NCI-H524 treated with DMSO at 0.1 percent for 48 hours (cell line): ENCODE measurements around the gene TUBA3D.
"Not testable (repeated sequence)": the region's sequence is repeated elsewhere in the genome, so short reads cannot be mapped to it uniquely, and the experiment has no call there.

Experiments
- DNase-seq: peaks from one replicate; lab custom pipeline; 2025; lab: John Stamatoyannopoulos, UW

TUBA3D gene

GRCh38 chr2:131514408-131515166 is 38.7 kb downstream of the TUBA3D start:
- DNase-seq, result not testable (repeated sequence)

DNA sequence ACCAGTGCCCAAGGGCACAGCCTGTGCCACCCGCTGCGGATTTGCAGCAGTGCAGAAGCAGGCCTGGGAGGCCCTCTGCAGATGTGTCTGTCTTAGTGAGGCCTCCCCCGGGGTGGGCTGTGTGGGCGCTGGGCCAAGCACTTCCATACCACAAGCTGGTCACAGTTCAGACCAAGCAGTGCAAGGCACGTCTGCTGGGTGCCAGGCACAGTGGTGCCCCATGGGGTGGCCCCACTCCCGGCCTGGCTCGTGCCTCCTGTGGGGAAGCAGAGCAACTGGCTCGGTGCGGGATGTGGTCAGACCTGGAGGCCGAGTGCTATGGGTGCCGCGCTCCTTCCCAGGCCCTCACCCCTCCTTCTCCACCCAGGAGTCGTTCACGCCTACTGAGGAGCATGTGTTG is 39.3 kb downstream of the TUBA3D start:
- not testable (repeated sequence) for DNase-seq

DNA sequence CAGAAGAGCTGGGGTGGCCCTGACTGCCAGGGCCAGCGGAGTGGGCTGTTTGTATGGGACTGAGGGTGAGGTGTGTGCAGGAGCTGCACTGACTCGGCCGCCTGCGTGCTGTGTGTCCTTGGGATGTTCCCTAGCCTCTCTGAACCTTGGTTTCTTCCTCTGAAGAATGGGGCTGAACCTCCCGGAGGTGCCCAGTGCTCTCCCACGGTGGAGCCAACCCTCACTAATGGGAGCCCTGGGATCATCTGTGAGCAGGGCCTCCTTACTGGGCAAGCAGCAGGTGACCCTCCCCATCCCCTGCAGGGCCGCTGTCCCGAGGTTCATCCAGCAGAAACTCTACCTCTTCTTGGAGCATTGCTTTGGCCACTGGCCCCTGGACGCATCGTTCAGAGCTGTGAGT is 40.1 kb downstream of the TUBA3D start:
- no peak for DNase-seq

- DNase-seq, result not testable (repeated sequence)
Observed at GRCh38 chr2:131516621-131517020, 40.7 kb downstream of the TUBA3D start.

- no peak for DNase-seq
Observed at GRCh38 chr2:131517106-131517831, 41.4 kb downstream of the TUBA3D start.

DNA sequence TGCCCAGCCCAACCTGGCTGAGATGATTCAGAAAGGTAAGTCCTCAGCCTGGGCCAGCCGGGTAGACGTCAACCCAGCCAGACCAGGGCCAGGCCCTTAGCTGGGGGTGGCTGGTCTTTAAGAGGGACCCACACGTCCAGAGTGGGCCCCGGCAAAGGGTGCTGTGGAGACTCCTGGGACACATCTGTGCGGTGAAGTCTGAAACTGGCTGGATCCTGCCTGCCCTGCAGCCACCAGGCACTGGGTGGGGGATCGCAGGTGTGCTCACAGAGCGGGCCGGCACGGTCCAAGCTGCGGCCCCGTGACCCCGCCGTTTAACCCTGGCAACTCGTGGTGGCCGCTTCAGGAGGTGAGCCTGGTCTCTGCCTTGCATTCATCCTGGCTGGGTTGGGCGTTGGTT is 41.9 kb downstream of the TUBA3D start:
- not testable (repeated sequence) for DNase-seq

GRCh38 chr2:131518531-131518930 is 42.6 kb downstream of the TUBA3D start:
- not testable (repeated sequence) for DNase-seq

DNA sequence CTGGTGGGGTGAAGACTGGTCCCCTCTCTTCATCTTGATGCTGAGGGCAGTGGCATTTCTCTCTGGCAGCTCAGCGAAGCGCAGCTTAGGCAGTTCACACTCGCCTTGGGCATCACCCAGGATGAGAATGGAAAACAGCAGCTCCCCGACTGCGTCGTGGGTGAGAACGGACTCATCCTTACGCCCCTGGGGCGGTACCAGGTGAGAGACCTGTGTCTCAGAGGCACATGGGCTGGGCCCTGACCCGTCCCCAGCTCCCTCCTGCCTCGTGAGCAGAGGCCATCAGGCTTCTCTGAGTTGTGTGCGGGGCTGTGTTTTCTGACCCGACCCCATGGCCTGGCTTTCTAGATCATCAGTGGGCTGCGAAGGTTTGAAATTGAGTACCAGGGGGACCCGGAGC is 43.5 kb downstream of the TUBA3D start:
- DNase-seq, result no peak

DNA sequence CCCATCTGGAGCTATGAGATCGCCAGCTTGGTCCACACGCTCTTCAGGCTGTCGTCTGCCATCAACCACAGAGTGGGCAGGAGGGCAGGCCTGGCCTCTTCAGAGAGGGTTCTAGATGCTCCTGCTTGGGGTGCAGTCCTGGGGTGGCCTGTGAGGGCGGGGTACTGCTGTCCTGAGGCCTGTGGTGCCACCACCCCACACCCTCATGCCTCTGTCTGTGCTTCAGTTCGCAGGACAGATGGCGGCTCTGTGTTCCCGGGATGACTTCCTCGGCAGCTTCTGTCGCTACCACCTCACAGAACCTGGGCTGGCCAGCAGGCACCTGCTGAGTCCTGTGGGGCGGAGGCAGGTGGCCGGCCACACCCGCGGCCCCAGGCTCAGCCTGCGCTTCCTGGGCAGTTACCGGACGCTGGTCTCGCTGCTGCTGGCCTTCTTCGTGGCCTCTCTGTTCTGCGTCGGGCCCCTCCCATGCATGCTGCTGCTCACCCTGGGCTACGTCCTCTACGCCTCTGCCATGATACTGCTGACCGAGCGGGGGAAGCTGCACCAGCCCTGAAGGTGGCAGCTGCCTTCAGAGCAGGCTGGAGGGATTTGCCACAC is 44.1 kb downstream of the TUBA3D start:
- DNase-seq, result not testable (repeated sequence)

DNA sequence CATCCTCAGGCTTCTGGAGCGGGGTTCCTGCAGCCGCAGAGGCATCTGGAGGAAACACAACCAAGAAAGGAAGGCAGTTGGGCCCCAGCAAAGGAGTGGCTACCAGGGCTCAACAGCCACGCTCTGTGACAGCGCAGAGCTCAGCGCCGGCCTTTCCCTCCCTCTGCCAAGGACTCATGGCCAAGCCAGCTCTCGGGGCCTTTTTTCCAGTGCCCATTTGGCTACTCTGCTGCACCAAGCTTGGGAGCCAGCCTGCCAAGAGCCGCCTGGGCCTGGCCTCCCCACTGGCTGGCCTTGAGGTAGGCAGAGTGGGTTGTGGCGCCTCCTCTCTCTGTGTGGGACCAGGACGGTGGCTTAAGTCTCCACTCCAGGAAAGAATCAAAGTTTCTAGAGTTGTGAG is 44.6 kb downstream of the TUBA3D start:
- DNase-seq, result no peak

DNA sequence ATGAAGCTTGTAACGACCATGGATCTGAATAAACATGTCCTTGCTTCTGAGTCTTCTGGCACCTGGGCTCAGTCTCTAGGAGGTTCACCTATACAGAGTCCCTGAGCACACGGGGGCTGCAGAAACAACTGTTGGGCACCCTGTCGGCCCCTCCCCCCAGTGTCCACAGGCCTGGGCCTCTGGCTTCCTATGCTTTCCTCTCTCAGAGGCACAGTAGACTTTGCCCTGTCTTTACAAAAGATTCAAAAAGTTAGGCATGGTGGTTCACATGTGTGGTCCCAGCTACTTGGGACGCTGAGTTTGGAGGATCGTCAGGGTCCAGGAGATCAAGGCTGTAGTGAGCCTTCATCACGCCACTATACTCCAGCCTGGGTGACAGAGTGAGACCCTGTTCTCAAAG is 45.6 kb downstream of the TUBA3D start:
- DNase-seq, result not testable (repeated sequence)

DNA sequence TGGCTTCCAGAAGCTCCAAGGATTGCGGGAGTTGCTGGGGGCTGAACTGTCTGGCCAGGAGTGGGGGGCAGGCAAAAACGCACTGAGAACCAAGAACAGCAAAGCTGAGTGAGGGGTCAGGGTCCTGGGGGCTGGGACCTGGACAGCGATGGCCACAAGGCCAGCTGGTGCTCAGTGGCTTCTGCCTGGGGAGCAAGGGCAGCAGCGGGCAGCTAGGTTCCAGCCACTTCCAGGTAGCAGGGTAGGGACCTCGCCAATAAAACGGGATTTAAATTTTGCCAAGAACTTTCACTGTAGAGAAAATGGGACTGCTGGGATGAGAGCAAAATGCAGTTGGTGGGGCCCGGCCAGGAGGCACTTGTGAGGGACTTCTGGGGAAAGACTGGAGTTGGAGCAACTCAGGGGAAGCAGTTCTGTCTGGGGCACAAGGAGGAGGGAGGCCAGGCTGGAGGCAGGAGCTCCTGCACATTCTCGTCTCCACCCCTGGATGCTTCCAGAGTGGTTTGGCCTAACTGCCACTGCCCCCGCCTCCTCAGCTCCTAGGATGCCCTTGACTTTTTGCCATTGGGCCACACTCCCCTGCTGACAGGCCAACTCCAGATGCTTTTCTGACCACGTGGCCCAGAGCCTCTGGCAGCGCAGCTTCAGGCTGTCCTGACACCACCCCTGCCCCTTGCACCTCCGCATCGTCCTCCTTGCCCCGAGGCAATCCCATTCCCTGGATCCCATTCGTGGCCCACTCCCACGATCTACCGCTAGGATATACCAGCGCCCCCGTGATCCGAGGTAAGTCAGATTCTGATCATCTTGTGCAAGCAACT is 46.3 kb downstream of the TUBA3D start:
- no peak for DNase-seq

DNA sequence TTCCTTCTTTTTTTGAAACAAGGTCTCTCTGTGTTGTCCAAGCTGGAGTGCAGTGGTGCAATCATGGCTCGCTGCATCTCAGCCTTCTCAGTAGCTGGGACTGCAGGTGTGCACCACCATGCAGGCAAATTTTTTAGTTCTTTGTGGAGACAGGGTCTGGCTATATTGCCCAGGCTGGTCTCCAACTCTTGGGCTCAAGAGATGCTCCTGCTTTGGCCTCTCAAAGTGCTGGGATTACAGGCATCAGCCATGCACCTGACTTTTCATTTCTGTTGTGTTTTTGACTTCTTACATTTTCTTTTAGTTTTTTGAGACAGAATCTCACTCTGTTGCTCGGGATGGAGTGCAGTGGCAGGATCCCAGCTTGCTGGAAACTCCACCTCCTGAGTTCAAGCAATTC is 49.3 kb downstream of the TUBA3D start:
- DNase-seq, result not testable (repeated sequence)

- not testable (repeated sequence) for DNase-seq
Observed at GRCh38 chr2:131527131-131528001, 51.4 kb downstream of the TUBA3D start, which contains the start of gene CCDC74A. CCDC74A (plus strand) TSS chr2:131527888; CDS start chr2:131527971, 83 bp downstream.

GRCh38 chr2:131528981-131529863 is 53.3 kb downstream of the TUBA3D start:
- DNase-seq, result not testable (repeated sequence)

- DNase-seq, result not testable (repeated sequence)
Observed at GRCh38 chr2:131529864-131530445, 54.0 kb downstream of the TUBA3D start.

GRCh38 chr2:131530626-131531344 is 54.9 kb downstream of the TUBA3D start:
- DNase-seq, result not testable (repeated sequence)

DNA sequence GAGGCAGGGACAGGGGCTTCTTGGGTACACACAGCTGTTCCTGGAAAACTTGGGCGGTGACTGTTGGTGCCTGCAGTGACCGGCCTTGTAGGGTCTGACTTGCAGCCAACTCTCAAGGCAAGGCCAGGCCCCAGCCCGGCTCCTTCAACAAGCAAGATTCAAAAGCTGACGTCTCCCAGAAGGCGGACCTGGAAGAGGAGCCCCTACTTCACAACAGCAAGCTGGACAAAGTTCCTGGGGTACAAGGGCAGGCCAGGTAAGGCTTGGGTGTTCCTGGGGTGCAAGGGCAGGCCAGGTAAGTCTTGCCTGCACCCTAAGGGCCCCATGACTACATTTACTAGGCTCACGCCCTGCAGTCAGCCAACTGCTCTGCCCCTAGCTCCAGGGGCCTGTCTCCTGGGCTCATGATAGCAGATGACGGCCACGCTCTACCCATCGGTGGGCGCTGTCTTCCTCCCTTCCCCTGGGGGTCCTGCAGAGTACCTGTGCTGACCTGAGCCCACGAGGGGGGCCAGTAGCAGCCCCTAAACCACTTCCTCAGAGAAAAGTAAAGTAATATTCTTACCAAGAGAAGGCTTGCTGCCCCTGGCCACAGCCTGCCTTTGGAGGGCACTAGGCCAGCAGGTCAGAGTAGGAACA is 55.7 kb downstream of the TUBA3D start:
- not testable (repeated sequence) for DNase-seq
